ENCODE results near the gene CSH1.
"Not testable (repeated sequence)": the region's sequence is repeated elsewhere in the genome, so short reads cannot be mapped to it uniquely, and the experiment has no call there.

Gene CSH1

DNA sequence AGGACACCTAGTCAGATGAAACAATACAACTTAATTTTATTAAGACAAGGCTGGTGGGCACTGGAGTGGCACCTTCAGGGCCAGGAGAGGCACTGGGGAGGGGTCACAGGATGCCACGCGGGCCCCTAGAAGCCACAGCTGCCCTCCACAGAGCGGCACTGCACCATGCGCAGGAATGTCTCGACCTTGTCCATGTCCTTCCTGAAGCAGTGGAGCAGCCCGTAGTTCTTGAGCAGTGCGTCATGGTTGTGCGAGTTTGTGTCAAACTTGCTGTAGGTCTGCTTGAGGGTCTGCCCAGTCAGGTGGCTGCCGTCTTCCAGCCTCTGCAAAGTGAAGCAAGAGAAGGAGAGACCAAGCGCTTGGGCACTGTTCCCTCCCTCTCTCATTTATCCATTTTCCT lies 13.2 kb upstream of the CSH1 start:
- in situ Hi-C loops (cut with MboI; ENCODE audit: low sequenced_read_pairs), result not testable (repeated sequence)

DNA sequence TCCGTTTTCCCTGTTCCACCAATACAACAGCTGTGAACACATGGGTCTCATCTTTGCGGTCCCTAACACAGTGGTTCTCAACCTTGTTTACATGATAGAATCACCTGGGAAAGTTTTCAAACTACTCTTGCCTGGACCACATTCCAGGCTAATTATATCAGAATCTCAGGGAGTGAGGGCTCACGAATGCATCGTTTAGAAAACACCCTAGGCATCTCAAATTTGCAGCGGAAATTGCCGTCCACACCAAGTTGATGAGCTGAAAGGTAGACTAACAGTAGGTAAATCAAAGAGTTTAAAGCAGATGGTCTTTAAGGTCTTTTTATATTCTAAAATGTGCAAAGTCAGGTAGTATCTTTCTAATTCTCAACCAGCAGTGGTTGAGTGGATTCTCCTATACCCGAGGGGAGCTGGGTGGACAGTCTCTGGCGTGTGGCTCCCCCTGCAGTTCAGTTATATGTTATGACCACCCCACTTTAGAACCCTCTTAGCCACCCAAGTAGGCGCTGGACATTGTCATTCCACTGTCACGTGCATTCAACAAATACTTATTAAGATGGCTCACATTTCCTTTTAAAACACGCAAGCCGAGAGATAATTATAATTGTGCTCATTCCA lies 10.9 kb upstream of the CSH1 start:
- in situ Hi-C loops (cut with MboI; ENCODE audit: low sequenced_read_pairs), result not testable (repeated sequence)

DNA sequence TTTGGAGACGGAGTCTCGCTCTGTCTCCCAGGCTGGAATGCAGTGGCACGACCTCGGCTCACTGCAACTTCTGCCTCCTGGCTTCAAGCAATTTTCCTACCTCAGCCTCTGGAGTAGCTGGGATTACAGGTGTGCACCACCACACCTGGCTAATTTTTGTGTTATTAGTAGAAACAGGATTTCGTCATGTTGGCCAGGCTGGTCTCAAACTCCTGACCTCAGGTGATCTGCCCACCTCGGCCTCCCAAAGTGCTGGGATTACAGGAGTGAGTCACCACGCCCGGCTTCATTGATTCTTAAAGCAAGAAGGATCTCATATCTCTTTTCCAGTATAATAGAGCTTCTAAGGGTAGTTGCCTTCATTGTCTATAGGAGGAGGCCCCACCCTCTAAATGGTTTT lies 8.4 kb upstream of the CSH1 start:
- in situ Hi-C loops (cut with MboI; ENCODE audit: low sequenced_read_pairs), result not testable (repeated sequence)

DNA sequence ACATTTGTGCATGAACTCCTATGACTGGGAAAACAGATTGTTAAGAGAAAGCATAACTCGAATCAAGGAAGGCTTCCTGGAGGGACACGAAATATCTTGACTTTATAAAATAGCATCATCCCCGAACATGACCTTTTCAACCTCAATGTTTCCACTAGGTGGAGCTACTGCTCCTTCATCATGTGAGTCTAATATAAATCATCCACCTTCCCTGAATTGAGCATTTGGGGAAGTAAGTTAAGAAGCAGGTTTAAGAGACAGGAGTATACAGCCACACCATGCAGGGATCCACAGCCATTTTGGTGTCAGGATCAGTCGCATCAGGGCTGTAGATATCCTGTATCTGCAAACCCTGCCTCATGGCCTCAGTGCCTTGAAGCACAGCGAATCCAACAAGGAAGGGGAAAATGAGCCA lies 7.4 kb upstream of the CSH1 start:
- in situ Hi-C loops (cut with MboI; ENCODE audit: low sequenced_read_pairs), result not testable (repeated sequence)

DNA sequence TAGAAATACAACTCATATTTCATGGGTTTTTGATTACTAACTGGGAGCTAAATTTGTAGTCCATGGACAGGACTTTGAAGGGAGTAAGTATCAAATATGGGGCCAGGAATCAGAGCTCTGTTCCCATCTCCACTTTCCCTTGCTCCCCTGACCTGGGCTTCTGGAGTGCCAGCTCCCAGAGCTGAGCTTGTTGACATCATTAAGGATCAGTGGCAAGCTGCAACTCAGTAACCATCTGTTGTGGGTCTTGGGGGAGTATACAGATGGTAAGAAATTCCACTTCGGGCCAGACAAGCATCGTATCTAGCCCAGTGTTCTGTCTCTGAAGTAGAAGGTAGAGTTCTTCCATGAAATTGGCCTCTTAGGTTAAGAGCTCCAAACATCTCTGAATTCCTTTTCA lies 5.6 kb upstream of the CSH1 start:
- in situ Hi-C loops (cut with MboI; ENCODE audit: low sequenced_read_pairs), result not testable (repeated sequence)

DNA sequence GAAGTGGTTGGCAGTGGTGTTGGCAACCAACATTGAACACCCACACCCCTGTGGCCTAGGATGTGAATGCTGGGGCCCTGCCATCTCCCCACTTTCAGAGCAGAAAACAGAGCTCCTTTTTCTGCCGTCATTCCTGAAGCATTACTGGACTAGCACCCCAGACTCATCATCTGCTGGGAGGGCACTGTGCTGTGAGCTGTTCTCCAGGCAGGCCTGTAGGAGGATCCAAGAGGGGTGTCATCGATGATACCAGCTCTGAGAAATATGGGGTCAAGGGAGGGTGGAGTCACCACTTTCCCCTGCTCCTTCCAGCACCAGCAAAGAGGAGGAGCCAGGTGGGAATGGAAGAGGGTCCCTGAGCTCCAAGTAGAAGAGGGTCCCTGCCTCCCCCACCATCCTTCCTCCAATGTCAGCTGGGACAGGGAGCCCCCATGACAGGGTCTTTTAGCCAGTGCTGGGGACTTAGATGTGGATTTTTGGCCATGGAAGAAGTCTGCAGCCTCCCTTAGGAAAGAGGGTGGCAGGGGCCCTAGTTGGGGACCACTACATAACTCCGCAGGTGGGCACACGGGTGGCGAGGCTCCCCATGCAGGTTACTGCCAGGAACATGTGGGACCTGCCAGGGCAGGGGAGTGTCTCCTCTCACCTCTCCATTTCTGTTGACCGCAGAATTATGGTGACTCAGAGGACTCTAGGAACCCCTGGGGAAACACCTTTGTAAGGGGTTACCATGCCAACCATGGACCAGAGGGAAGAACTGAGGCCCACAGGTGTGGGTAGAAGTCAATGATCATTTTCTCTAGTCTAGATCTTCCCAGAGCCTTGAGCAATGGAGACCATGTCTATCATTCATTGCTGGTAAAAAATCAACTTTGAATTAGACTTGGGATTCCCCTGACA lies 2.8 kb upstream of the CSH1 start:
- in situ Hi-C loops (cut with MboI; ENCODE audit: low sequenced_read_pairs), result not testable (repeated sequence)

DNA sequence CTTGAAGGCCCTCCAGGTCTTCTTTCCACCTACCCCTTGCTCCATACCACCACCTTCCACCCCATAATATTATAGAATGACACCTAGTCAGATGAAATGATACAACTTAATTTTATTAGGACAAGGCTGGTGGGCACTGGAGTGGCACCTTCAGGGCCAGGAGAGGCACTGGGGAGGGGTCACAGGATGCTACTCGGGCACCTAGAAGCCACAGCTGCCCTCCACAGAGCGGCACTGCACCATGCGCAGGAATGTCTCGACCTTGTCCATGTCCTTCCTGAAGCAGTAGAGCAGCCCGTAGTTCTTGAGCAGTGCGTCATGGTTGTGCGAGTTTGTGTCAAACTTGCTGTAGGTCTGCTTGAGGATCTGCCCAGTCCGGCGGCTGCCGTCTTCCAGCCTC lies 1.6 kb downstream of the CSH1 start:
- in situ Hi-C loops (cut with MboI; ENCODE audit: low sequenced_read_pairs), result not testable (repeated sequence)

DNA sequence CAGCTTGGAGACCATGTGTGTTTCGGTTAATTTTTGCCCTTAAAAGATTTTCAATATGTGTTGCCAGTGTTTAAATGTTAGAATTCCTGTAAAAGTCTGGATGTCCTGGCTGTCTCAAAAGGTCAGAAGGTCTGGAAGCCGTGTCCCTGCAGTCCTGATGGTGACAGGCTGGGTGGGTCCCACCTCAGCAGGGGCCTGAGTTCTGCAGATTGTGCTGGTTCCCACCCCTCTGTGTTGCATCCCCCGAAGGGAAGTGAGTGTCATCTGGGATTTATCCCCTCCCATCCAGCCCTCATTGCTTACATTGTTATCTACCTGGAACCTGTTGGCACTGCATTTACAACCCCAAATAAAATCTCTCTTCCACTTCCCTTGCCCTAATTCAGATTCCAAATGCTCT lies 2.4 kb downstream of the CSH1 start:
- in situ Hi-C loops (cut with MboI; ENCODE audit: low sequenced_read_pairs), result not testable (repeated sequence)

DNA sequence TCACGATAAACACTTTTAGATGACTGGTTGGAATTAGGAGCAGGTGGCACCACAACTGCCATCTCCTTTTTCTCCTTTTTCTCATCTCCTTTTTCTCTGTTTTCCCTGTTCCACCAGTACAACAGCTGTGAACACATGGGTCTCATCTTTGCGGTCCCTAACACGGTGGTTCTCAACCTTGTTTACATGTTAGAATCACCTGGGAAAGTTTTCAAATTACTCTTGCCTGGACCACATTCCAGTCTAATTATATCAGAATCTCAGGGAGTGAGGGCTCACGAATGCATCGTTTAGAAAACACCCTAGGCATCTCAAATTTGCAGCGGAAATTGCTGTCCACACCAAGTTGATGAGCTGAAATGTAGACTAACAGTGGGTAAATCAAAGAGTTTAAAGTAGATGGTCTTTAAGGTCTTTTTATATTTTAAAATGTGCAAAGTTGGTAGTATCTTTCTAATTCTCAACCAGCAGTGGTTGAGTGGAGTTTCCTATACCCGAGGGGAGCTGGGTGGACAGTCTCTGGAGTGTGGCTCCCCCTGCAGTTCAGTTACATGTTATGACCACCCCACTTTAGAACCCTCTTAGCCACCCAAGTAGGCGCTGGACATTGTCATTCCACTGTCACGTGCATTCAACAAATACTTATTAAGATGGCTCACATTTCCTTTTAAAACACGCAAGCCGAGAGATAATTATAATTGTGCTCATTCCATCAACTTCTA lies 3.9 kb downstream of the CSH1 start:
- in situ Hi-C loops (cut with MboI; ENCODE audit: low sequenced_read_pairs), result not testable (repeated sequence)

DNA sequence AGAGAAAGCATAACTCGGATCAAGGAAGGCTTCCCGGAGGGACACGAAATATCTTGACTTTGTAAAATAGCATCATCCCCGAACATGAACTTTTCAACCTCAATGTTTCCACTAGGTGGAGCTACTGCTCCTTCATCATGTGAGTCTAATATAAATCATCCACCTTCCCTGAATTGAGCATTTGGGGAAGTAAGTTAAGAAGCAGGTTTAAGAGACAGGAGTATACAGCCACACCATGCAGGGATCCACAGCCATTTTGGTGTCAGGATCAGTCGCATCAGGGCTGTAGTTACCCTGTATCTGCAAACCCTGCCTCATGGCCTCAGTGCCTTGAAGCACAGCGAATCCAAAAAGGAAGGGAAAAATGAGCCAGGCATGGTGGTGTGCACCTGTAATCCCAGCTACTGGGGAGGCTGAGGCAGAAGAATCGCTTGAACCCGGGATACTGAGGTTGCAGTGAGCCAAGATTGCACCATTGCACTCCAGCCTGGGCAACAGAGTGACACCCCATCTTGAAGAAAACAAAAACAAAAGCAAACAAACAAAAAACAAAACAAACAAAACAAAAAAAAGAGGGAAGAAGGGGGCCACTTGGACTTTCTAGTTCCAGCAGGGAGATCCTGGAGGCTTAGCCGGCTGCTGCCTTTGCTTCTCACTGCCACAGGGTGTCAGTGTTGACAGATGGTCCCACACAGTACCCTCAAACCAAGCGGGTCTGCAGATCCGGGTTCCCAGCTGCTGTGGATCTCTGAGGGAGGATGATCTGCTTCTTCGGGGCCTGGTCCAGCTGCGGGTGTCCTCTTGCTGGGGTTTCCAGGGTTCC lies 7.1 kb downstream of the CSH1 start:
- in situ Hi-C loops (cut with MboI; ENCODE audit: low sequenced_read_pairs), result not testable (repeated sequence)

DNA sequence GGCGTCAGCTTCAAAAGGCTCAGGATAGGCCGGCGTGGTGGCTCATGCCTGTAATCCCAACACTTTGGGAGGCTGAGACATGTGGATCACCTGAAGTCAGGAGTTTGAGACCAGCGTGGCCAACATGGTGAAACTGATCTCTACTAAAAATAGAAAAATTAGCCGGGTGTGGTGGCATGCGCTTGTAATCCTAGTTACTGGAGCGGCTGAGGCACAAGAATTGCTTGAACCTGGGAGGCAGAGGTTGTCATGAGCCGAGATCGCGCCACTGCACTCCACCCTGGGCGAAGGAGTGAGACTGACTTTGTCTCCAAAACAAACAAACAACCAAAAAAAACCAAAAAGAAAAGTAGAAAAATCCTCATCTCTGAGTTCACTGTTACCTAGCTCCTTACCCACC lies 11.3 kb downstream of the CSH1 start:
- in situ Hi-C loops (cut with MboI; ENCODE audit: low sequenced_read_pairs), result not testable (repeated sequence)

DNA sequence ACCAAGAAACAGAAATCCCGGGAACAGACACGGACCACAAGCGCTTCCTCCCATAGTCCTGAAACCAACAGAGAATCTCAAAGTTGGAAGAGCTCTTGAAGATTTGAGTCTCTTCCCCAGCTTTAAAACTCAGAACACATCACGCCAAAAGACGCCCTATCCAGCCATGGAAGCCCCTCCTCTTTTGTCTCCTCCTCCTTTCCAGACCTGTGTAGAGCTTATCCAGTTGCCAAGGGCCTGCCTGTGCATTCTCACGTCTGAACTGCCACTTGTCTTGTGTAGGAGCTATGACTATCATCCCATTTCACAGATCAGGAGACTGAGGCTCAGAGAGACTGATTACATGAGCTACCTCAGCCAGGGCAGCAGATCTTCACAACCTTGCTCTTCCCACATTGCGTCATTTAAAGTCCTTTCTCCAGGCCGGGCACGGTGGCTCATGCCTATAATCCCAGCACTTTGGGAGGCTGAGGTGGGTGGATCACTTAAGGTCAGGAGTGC lies 13.7 kb downstream of the CSH1 start:
- in situ Hi-C loops (cut with MboI; ENCODE audit: low sequenced_read_pairs), result not testable (repeated sequence)

DNA sequence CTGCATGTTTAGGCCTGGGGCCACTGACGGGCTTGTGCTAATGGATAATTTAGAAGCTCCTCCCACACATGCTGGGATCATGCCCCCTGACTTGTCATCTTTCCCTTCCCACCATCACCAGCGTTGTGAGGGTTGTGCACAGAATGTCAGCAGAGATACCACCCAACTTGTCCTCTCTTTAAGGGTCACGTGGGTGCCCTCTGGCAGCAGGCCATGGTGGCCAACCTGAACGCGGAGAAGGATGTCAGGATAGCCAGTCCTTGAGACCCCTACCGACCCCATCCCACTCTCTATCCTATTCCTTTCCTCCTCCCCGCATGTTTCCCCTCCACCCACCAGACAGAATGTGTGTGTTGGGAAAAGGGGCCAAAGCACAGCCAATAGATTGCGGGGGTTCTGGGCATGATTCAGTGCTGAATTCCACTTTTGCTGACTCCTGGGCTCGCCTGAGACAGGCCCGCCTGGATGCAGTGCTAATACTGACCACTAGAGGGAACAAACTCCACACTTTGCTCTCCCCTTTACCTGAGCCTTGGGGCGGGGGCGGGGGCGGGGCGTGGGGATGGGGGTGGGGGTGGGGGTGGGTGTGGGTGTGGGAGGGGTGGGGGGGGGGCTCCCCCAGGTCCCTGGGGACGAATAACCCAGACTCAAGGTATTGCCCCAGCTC lies 14.3 kb downstream of the CSH1 start, which contains the start of gene GH2:
Gene GH2 (minus strand): TSS at position 10 of the 667 bp plus-strand sequence. CDS start 143 bp downstream, outside the sequence.
- in situ Hi-C loops (cut with MboI; ENCODE audit: low sequenced_read_pairs), result no loop called here

DNA sequence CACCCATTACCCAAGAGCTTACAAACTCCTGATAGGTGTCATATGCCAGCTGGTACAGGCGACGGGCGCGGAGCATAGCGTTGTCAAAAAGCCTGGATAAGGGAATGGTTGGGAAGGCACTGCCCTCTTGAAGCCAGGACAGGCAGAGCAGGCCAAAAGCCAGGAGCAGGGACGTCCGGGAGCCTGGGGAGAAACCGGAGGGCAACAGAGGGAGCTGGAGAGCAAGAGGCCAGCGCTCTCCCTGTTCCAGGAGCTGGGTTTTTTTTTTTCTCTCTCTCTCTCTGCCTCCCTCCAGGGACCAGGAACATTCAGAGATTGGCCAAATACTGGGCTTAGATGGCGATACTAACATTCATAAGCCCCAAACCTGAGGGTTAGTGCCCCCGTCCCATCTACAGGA lies 15.0 kb downstream of the CSH1 start:
- in situ Hi-C loops (cut with MboI; ENCODE audit: low sequenced_read_pairs), result not testable (repeated sequence)

DNA sequence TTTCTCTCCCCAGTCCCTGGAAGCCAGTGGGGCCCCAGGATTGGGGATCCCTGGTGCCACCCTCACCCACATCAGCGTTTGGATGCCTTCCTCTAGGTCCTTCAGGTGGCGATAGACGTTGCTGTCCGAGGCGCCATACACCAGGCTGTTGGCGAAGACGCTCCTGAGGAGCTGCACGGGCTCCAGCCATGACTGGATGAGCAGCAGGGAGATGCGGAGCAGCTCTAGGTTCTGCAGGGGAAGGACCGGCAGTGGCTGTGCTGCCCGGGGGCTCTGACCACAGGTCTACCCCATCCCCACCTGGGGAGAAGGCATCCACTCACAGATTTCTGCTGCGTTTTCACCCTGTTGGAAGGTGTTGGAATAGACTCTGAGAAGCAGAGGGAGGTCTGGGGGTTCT lies 15.7 kb downstream of the CSH1 start:
- in situ Hi-C loops (cut with MboI; ENCODE audit: low sequenced_read_pairs), result no loop called here

DNA sequence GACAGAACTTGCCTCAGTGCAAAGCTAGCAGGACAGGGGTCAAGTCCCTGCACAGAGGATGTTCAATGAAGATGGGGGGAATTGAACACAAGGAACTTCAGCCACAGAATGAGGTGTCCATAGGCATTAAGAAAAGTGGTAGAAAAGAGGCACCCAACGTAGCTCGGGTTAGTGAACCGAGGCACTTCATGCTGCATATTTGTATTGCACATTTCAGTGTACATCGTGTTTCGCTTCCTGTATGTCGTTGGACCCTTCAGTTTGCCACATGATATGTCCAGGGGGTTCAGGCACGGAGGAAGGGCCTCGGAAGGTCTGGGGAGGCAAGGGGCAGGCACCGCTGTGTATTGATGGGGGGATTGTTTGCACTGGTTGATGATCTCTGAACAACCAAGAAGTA lies 18.0 kb downstream of the CSH1 start:
- in situ Hi-C loops (cut with MboI; ENCODE audit: low sequenced_read_pairs), result not testable (repeated sequence)

DNA sequence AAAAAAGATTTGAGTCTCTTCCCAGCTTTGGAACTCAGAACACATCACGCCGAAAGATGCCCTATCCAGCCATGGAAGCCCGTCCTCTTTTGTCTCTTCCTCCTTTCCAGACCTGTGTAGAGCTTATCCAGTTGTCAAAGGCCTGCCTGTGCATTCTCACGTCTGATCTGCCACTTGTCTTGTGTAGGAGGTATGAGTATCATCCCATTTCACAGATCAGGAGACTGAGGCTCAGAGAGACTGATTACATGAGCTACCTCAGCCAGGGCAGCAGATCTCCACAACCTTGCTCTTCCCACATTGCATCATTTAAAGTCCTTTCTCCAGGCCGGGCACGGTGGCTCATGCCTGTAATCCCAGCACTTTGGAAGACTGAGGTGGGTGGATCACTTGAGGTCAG lies 21.7 kb downstream of the CSH1 start:
- in situ Hi-C loops (cut with MboI; ENCODE audit: low sequenced_read_pairs), result not testable (repeated sequence)

DNA sequence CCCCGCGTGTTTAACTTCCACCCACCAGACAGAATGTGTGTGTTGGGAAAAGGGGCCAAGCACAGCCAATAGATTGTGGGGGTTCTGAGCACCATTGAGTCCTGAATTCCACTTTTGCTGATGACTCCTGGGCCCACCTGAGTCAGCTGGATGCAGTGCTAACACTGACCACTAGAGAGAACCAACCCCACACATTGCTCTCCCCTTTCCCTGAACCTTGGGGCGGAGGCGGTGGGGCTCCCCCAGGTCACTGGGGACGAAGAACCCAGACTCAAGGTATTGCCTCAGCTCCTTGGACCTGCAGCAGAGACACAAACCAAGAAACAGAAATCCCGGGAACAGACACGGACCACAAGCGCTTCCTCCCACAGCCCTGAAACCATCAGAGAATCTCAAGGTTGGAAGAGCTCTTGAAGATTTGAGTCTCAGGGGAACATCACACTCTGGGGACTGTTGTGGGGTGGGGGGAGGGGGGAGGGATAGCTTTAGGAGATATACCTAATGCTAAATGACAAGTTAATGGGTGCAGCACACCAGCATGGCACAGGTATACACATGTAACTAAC lies 22.2 kb downstream of the CSH1 start:
- in situ Hi-C loops (cut with MboI; ENCODE audit: low sequenced_read_pairs), result not testable (repeated sequence)

DNA sequence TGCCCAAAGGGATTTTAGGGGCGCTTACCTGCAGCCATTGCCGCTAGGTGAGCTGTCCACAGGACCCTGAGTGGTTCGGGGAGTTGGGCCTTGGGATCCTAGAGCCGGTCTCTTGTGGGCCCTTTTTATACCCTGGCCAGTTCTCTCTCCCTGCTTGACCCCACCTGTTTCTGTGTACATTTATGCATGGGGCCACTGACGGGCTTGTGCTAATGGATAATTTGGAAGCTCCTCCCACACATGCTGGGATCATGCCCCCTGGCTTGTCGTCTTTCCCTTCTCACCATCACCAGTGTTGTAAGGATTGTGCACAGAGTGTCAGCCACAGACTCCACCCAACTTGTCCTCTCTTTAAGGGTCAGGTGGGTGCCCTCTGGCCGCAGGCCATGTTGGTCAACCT lies 22.8 kb downstream of the CSH1 start, which contains the start of gene CSH2:
Gene CSH2 (minus strand): TSS at position 101 of the 400 bp plus-strand sequence. CDS start 63 bp downstream, at position 38.
- in situ Hi-C loops (cut with MboI; ENCODE audit: low sequenced_read_pairs), result not testable (repeated sequence)

All from HL-60/S4 (cell line).